HFFc6 (cell line): ENCODE measurements around the gene TXN2. TPM values are rescaled to one million over a fixed set of nuclear protein-coding genes. Genes with fewer than 3 reads are reported as not detected.

ENCODE experiments used
- DNase-seq: peaks from one replicate; pipeline ENCODE4 v3.0.0-alpha.2; 2018
- H3K27ac Mint-ChIP-seq: 2 replicates; pipeline ENCODE4 v1.8.0; 2020; ENCODE audit warnings: mild to moderate bottlenecking, mixed read lengths
- H3K27me3 Mint-ChIP-seq: 2 replicates; pipeline ENCODE4 v1.8.0; 2021; ENCODE audit warnings: mild to moderate bottlenecking, moderate library complexity, mixed read lengths; ENCODE audit not compliant: insufficient read depth
- H3K36me3 Mint-ChIP-seq: 2 replicates; pipeline ENCODE4 v1.8.0; 2021; ENCODE audit warnings: low read depth, mixed read lengths
- H3K4me1 Mint-ChIP-seq: 2 replicates; pipeline ENCODE4 v1.8.0; 2020; ENCODE audit warnings: low read depth, mixed read lengths
- H3K4me3 Mint-ChIP-seq: 2 replicates; pipeline ENCODE4 v1.8.0; 2020; ENCODE audit warnings: mild to moderate bottlenecking, moderate library complexity, mixed read lengths
- H3K9me3 Mint-ChIP-seq: 2 replicates; pipeline ENCODE4 v1.8.0; 2020; ENCODE audit warnings: mild to moderate bottlenecking, mixed read lengths
- total RNA-seq, 6 experiments: library from RNA; stranded (reverse); fragmentation: NEBNext Ultra II Directional; extraction: Animal tissue kit (Norgen Biotek cat#: 25700); gene quantifications; 2 replicates in 1 of 6; 3 replicates in 5 of 6; pipeline ENCODE4 v1.2.3, GENCODE V29; 2021
- TF ChIP-seq, protein P1 (sequence below): fragments of 200-600 bp; sonication (generic); IDR thresholded peaks from 2 replicates; pipeline ENCODE4 v1.5.0; 2021; ENCODE audit warnings: antibody characterized with exemption, mild to moderate bottlenecking

TXN2 gene
- total RNA-seq, 6 experiments from 2014 or later: 90.3 to 109 (median 96.1) TPM

- no peak for DNase-seq
- no peak overlapping the region for H3K4me3 Mint-ChIP-seq
- peaks cover 61% of the 10 kb centered on the region for H3K36me3 Mint-ChIP-seq
- H3K4me1 Mint-ChIP-seq: no peaks in the 10 kb centered on the region
- no peaks in the 10 kb centered on the region for H3K9me3 Mint-ChIP-seq
- TF ChIP-seq, protein P1, sequence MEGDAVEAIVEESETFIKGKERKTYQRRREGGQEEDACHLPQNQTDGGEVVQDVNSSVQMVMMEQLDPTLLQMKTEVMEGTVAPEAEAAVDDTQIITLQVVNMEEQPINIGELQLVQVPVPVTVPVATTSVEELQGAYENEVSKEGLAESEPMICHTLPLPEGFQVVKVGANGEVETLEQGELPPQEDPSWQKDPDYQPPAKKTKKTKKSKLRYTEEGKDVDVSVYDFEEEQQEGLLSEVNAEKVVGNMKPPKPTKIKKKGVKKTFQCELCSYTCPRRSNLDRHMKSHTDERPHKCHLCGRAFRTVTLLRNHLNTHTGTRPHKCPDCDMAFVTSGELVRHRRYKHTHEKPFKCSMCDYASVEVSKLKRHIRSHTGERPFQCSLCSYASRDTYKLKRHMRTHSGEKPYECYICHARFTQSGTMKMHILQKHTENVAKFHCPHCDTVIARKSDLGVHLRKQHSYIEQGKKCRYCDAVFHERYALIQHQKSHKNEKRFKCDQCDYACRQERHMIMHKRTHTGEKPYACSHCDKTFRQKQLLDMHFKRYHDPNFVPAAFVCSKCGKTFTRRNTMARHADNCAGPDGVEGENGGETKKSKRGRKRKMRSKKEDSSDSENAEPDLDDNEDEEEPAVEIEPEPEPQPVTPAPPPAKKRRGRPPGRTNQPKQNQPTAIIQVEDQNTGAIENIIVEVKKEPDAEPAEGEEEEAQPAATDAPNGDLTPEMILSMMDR: no peak
- H3K27me3 Mint-ChIP-seq: peaks cover 2% of the 10 kb centered on the region; the same call in 1 of the 2 replicates
- H3K27ac Mint-ChIP-seq: no peak overlapping the region
These were observed 33.3 kb upstream of the TXN2 start for GRCh38 chr22:36514766-36515165.

DNA sequence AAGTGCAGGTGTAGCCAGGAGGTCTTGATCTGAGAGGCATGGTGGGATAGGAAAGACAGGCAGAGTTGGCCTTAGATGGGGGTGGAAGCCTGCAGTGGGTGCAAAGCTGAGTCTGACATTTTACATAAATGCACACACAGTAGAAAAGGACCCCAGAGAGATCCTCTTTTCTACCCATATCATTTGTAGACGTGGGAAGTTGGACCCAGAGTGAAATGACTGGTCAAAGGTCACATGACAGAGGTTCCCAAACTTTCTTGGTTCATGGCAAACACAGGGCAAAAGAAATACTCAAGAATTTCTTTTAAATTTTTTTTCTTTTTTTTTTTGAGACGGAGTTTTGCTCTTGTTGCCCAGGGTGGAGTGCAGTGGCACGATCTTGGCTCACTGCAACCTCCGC, 31.6 kb upstream of the TXN2 start:
- no peak overlapping the region for H3K27ac Mint-ChIP-seq
- TF ChIP-seq, protein P1: no peak
- no peaks in the 10 kb centered on the region for H3K9me3 Mint-ChIP-seq
- no peak for DNase-seq
- no peak overlapping the region for H3K4me3 Mint-ChIP-seq
- peaks cover 2% of the 10 kb centered on the region for H3K27me3 Mint-ChIP-seq
- H3K36me3 Mint-ChIP-seq: peaks cover 50% of the 10 kb centered on the region
- H3K4me1 Mint-ChIP-seq: no peaks in the 10 kb centered on the region

- H3K27me3 Mint-ChIP-seq: peaks cover 2% of the 10 kb centered on the region
- no peaks in the 10 kb centered on the region for H3K9me3 Mint-ChIP-seq
- no peak for DNase-seq
- H3K4me3 Mint-ChIP-seq: no peak overlapping the region
- peaks cover 4% of the 10 kb centered on the region for H3K4me1 Mint-ChIP-seq
- TF ChIP-seq, protein P1: no peak
- H3K36me3 Mint-ChIP-seq: peaks cover 47% of the 10 kb centered on the region
- no peak overlapping the region for H3K27ac Mint-ChIP-seq
These were observed 30.9 kb upstream of the TXN2 start for GRCh38 chr22:36512333-36512732.

DNA sequence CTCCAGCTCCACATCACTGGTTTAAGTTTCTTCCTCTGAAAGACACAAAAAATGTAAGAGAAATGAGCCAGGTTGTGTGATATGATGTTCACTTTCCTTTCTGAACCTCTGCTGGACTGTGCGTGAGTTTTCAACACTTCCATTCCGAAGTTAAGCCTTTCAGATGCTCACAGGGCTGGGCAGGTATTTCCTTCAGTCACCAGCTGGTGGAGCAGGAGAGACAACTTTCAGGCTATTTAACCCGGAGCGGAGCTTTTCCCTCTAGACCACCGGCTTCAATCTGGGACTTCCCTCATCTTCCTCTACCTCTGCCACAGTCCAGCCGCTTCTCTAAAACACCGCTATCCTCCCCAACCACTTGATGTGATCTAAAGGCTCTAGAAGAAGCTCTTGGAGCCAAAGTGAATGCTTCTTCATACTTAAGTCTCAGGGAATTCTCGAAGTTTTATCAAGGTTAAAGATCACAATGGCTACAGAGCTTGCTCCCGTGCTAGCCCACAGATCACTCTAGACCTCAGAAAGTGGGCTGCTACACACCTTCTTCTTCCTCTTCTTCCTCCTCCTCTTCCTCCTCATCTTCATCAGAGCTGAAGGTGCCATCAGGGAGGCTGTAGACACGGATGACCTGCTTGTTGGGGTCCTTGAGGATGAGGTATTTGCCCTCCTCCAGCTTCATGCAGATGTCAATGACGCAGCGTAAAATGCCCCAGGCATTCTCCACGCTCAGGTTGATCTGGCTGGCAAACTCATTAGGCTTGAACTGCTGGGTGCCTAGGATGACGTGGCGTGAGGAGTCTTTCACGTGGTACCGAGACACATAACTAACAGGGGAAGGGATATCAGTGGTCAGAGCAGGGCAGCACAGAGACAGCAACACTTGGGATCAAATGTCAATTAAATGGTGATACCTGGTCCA, 29.8 kb upstream of the TXN2 start:
- TF ChIP-seq, protein P1: peak; percentile 75
- Mint-ChIP-seq H3K27ac (0 out of 2 replicates have a peak overlapping the region, but pooled peaks have one; percentile 3), H3K9me3 (no peaks in the 10 kb centered on the region), H3K27me3 (peaks cover 2% of the 10 kb centered on the region), H3K4me3 (no peak overlapping the region), H3K36me3 (peaks cover 38% of the 10 kb centered on the region), H3K4me1 (peaks cover 6% of the 10 kb centered on the region)
- peak; percentile 23 for DNase-seq

DNA sequence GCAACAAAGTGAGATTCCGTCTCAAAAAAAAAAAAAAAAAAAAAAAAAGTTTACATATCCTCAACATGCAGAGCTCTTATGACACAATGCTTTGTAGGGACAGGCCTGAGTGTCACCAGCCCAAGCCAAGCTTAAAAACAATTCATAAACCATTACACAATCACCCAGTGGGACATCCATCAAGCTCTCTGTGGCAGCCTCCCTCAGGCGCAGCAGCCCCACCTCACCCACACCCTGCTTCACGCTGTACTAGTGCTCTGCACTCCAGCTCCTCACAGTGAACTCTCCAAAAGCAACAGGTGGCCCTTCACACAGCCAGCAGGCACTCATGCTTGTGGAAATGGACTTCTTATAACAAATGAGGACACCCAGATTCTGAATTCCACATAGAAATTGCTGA, 28.9 kb upstream of the TXN2 start:
- DNase-seq: no peak
- Mint-ChIP-seq H3K27ac (no peak overlapping the region), H3K27me3 (peaks cover 2% of the 10 kb centered on the region), H3K4me3 (no peak overlapping the region), H3K36me3 (peaks cover 30% of the 10 kb centered on the region), H3K9me3 (no peaks in the 10 kb centered on the region), H3K4me1 (peaks cover 6% of the 10 kb centered on the region)
- TF ChIP-seq, protein P1: no peak
